Osteoblast (primary cell): ENCODE data around the gene OR5P2. TPM values are rescaled to one million over a fixed set of nuclear protein-coding genes. Genes with fewer than 3 reads are reported as not detected.
"Not testable (repeated sequence)": the region's sequence is repeated elsewhere in the genome, so short reads cannot be mapped to it uniquely, and the experiment has no call there.

ENCODE experiments used
- DNase-seq: peaks from one replicate; pipeline ENCODE4 v3.0.0; 2011; ENCODE audit warnings: low spot score, mixed read lengths; ENCODE audit not compliant: insufficient read length; ENCODE audit errors: missing footprints
- H2AFZ ChIP-seq: 2 replicates; pipeline ENCODE4 v1.6.0; 2011; ENCODE audit warnings: mild to moderate bottlenecking, low read length
- H3K27ac ChIP-seq: 2 replicates; pipeline ENCODE4 v1.5.1; 2011; ENCODE audit warnings: mild to moderate bottlenecking, low read depth, low read length, moderate library complexity
- H3K27me3 ChIP-seq: 2 replicates; pipeline ENCODE4 v1.6.0; 2012; ENCODE audit warnings: mild to moderate bottlenecking, control low read depth, inconsistent platforms, low read length, moderate library complexity; ENCODE audit not compliant: insufficient read depth
- H3K36me3 ChIP-seq: 2 replicates; pipeline ENCODE4 v1.5.1; 2011; ENCODE audit warnings: mild to moderate bottlenecking, low read length, control low read depth, moderate library complexity; ENCODE audit not compliant: insufficient read depth
- H3K4me1 ChIP-seq: 2 replicates; pipeline ENCODE4 v1.5.1; 2011; ENCODE audit warnings: mild to moderate bottlenecking, low read length, control low read depth, moderate library complexity; ENCODE audit not compliant: insufficient read depth
- H3K4me2 ChIP-seq: 2 replicates; pipeline ENCODE4 v1.6.0; 2011; ENCODE audit warnings: mild to moderate bottlenecking, low read length; ENCODE audit not compliant: insufficient read depth
- H3K4me3 ChIP-seq: fragments of 200-600 bp; sonication (generic); 3 replicates; pipeline ENCODE4 v1.5.1; 2012; ENCODE audit warnings: mild to moderate bottlenecking, low read length, inconsistent platforms; ENCODE audit not compliant: insufficient read depth
- H3K79me2 ChIP-seq: 2 replicates; pipeline ENCODE4 v1.6.0; 2012; ENCODE audit warnings: mild to moderate bottlenecking, low read length, control low read depth, inconsistent platforms; ENCODE audit not compliant: insufficient read depth
- H3K9me3 ChIP-seq: 2 replicates; pipeline ENCODE4 v1.5.1; 2011; ENCODE audit warnings: low read depth, low read length, control low read depth
- H4K20me1 ChIP-seq: 2 replicates; pipeline ENCODE4 v1.6.0; 2012; ENCODE audit warnings: mild to moderate bottlenecking, low read length, control low read depth; ENCODE audit not compliant: insufficient read depth
- CTCF ChIP-seq: IDR thresholded peaks from 2 replicates; pipeline ENCODE4 v1.5.1; 2011; ENCODE audit warnings: mild to moderate bottlenecking, low read depth, low read length, moderate library complexity; ENCODE audit errors: extremely low read depth
- total RNA-seq: library from RNA; depleted of rRNA; stranded (reverse); fragments of >200 nt; gene quantifications from 2 replicates; pipeline ENCODE4 v1.2.3, GENCODE V29; 2012

OR5P2 gene
- total RNA-seq, 1 donor = not detected

GRCh38 chr11:7840578-7840977, 43.8 kb upstream of the OR5P2 start:
- Histone ChIP-seq H3K79me2 (no peaks in the 10 kb centered on the region), H4K20me1 (no peaks in the 10 kb centered on the region), H3K4me2 (no peak overlapping the region), H3K4me1 (no peaks in the 10 kb centered on the region), H3K27ac (no peak overlapping the region), H3K27me3 (no peaks in the 10 kb centered on the region), H3K36me3 (no peaks in the 10 kb centered on the region), H3K4me3 (no peak overlapping the region), H2AFZ (no peak overlapping the region), H3K9me3 (no peaks in the 10 kb centered on the region)
- TF ChIP-seq CTCF = no peak
- no peak for DNase-seq

- H3K4me1 ChIP-seq = no peaks in the 10 kb centered on the region
Measured at GRCh38 chr11:7833527-7833926, 36.8 kb upstream of the OR5P2 start.

GRCh38 chr11:7830740-7831139, 34.0 kb upstream of the OR5P2 start, which contains the start of gene OR5P3:
Gene OR5P3 (minus strand): TSS chr11:7830840.
- TF ChIP-seq CTCF = no peak
- no peaks in the 10 kb centered on the region for H4K20me1 ChIP-seq
- H2AFZ ChIP-seq = no peak within 1 kb of the TSS
- no peaks in the 10 kb centered on the region for H3K27me3 ChIP-seq
- no peak within 1 kb of the TSS for H3K4me2 ChIP-seq
- H3K27ac ChIP-seq = no peak within 1 kb of the TSS
- no peaks in the 10 kb centered on the region for H3K36me3 ChIP-seq
- no peaks in the 10 kb centered on the region for H3K79me2 ChIP-seq
- DNase-seq = no peak
- no peaks in the 10 kb centered on the region for H3K4me1 ChIP-seq
- no peaks in the 10 kb centered on the region for H3K9me3 ChIP-seq
- H3K4me3 ChIP-seq = no peak within 1 kb of the TSS

More at GRCh38 chr11:7833527-7833926, 36.8 kb upstream of the OR5P2 start:
- DNase-seq = no peak
- Histone ChIP-seq H3K27me3 (no peaks in the 10 kb centered on the region), H3K4me3 (no peak overlapping the region), H3K36me3 (no peaks in the 10 kb centered on the region), H4K20me1 (no peaks in the 10 kb centered on the region), H2AFZ (no peak overlapping the region), H3K79me2 (no peaks in the 10 kb centered on the region), H3K4me2 (no peak overlapping the region), H3K27ac (no peak overlapping the region), H3K9me3 (no peaks in the 10 kb centered on the region)
- no peak for TF ChIP-seq CTCF

GRCh38 chr11:7826324-7826723, 29.6 kb upstream of the OR5P2 start:
- Histone ChIP-seq H3K27ac (no peak overlapping the region), H3K4me1 (no peaks in the 10 kb centered on the region), H3K27me3 (no peaks in the 10 kb centered on the region), H3K79me2 (no peaks in the 10 kb centered on the region), H2AFZ (no peak overlapping the region), H3K4me2 (no peak overlapping the region), H3K9me3 (no peaks in the 10 kb centered on the region), H3K36me3 (no peaks in the 10 kb centered on the region), H4K20me1 (no peaks in the 10 kb centered on the region), H3K4me3 (no peak overlapping the region)
- DNase-seq = peak; percentile 17
- no peak for TF ChIP-seq CTCF

- not testable (repeated sequence) for H3K36me3 ChIP-seq, H2AFZ ChIP-seq, H4K20me1 ChIP-seq, DNase-seq, H3K4me3 ChIP-seq, H3K4me1 ChIP-seq, H3K4me2 ChIP-seq, H3K79me2 ChIP-seq, H3K9me3 ChIP-seq, H3K27ac ChIP-seq, H3K27me3 ChIP-seq
Measured at GRCh38 chr11:7820417-7820816, 23.7 kb upstream of the OR5P2 start.

DNA sequence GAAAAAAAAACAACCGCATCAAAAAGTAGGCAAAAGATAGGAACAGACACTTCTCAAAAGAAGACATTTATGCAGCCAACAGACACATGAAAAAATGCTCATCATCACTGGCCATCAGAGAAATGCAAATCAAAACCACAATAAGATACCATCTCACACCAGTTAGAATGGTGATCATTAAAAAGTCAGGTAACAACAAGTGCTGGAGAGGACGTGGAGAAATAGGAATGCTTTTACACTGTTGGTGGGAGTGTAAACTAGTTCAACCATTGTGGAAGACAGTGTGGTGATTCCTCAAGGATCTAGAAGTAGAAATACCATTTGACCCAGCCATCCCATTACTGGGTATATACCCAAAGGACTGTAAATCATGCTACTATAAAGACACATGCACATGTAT, 18.2 kb upstream of the OR5P2 start:
- not testable (repeated sequence) for H4K20me1 ChIP-seq, H3K27ac ChIP-seq, H3K9me3 ChIP-seq, H3K79me2 ChIP-seq, H3K27me3 ChIP-seq, H3K4me2 ChIP-seq, DNase-seq, H3K4me3 ChIP-seq, H2AFZ ChIP-seq, H3K4me1 ChIP-seq, H3K36me3 ChIP-seq
